Keratinocyte (primary cell): Measurements from ENCODE around the gene BSG.

ENCODE experiments used
- CTCF ChIP-seq, 3 experiments: IDR thresholded peaks in 1 of 3; conservative IDR thresholded peaks in 1 of 3; optimal IDR thresholded peaks in 1 of 3; 2 replicates in 2 of 3; 3 replicates in 1 of 3; pipeline versions ENCODE3 to v1.5.1; 2011; ENCODE audit warnings: low read length in 3 of 3, mild to moderate bottlenecking in 3 of 3, moderate library complexity in 2 of 3, control low read depth in 1 of 3, inconsistent platforms in 1 of 3; ENCODE audit not compliant: insufficient read depth in 2 of 3; ENCODE audit errors: extremely low read depth in 1 of 3
- EZH2 ChIP-seq: IDR thresholded peaks from one replicate; pipeline ENCODE4 v1.6.1; 2012; ENCODE audit warnings: inconsistent platforms, mild to moderate bottlenecking, low read length, moderate library complexity

GRCh38 chr19:579111-579841 is 6.9 kb downstream of the BSG start:
- TF ChIP-seq CTCF (optimal IDR thresholded peaks at IDR 0.05 in 1 of 3, IDR thresholded peaks at IDR 0.05 in 1 of 3, conservative IDR thresholded peaks at IDR 0.05 in 1 of 3; ENCODE audit: extremely low read depth in 1 of 3, insufficient read depth in 2 of 3, low read length in 3 of 3) (no peak), EZH2 (no peak)
